Measurements from ENCODE around the gene CCNI2. TPM values are rescaled to one million over a fixed set of nuclear protein-coding genes. Genes with fewer than 3 reads are reported as not detected.

The CCNI2 gene
- not detected for total RNA-seq

- Histone ChIP-seq H3K36me3 (no peaks in the 10 kb centered on the region), H3K4me3 (peak within 1 kb of the TSS; percentile 49 to 68), H3K27ac (peak within 1 kb of the TSS in 1 of 2 donors; percentile 24), H3K9me3 (no peaks in the 10 kb centered on the region), H3K4me1 (peaks cover 3 to 4% of the 10 kb centered on the region in 2 donors), H3K27me3 (no peaks in the 10 kb centered on the region)
- TF ChIP-seq CTCF (IDR thresholded peaks at IDR 0.05), result peak in 2 of 3 experiments; percentile 28 to 46
- intact Hi-C loops (cut with DNase I), result loop anchor here (2.0 kb wide), 1 partner anchor 74 kb away; no protein-coding TSS in a partner anchor
- DNase-seq (ENCODE audit: low spot score in 2 of 2), result no peak
These were observed at the start of gene CCNI2 for GRCh38 chr5:132746954-132747615. Gene CCNI2 (plus strand): TSS chr5:132747426. CDS start chr5:132747496, 70 bp downstream.

- TF ChIP-seq CTCF (IDR thresholded peaks at IDR 0.05), result no peak
- intact Hi-C loops (cut with DNase I), result no loop called here
These were observed 42.4 kb upstream of the CCNI2 start for GRCh38 chr5:132704875-132705274.

GRCh38 chr5:132708645-132709044, 38.6 kb upstream of the CCNI2 start:
- intact Hi-C loops (cut with DNase I), result no loop called here
- Histone ChIP-seq H3K27ac (no peak overlapping the region), H3K4me3 (no peak overlapping the region)

More at GRCh38 chr5:132704875-132705274, 42.4 kb upstream of the CCNI2 start:
- H3K9me3 ChIP-seq, result no peaks in the 10 kb centered on the region
- H3K4me3 ChIP-seq, result no peak overlapping the region
- no peaks in the 10 kb centered on the region for H3K4me1 ChIP-seq
- peaks cover 9 to 27% of the 10 kb centered on the region in 2 donors for H3K36me3 ChIP-seq
- H3K27ac ChIP-seq, result no peak overlapping the region
- no peaks in the 10 kb centered on the region for H3K27me3 ChIP-seq
- no peak for DNase-seq (ENCODE audit: low spot score in 2 of 2)

GRCh38 chr5:132714456-132715307, 32.5 kb upstream of the CCNI2 start:
- H3K27me3 ChIP-seq, result no peaks in the 10 kb centered on the region
- no peak overlapping the region for H3K27ac ChIP-seq
- no peak overlapping the region for H3K4me3 ChIP-seq
- H3K9me3 ChIP-seq, result no peaks in the 10 kb centered on the region
- peak; percentile 21 to 49 (median 37) for TF ChIP-seq CTCF (IDR thresholded peaks at IDR 0.05)
- intact Hi-C loops (cut with DNase I), result loop anchor here (10.0 kb wide), 1 partner anchor 60 kb away; the partner anchor contains the start of gene IL13
- DNase-seq (ENCODE audit: low spot score in 2 of 2), result no peak
- no peaks in the 10 kb centered on the region for H3K4me1 ChIP-seq
- no peaks in the 10 kb centered on the region for H3K36me3 ChIP-seq

More at GRCh38 chr5:132708645-132709044, 38.6 kb upstream of the CCNI2 start:
- no peak for TF ChIP-seq CTCF (IDR thresholded peaks at IDR 0.05)
- H3K36me3 ChIP-seq, result peaks cover 3 to 4% of the 10 kb centered on the region in 2 donors
- no peaks in the 10 kb centered on the region for H3K27me3 ChIP-seq
- DNase-seq (ENCODE audit: low spot score in 2 of 2), result no peak
- no peaks in the 10 kb centered on the region for H3K4me1 ChIP-seq
- no peaks in the 10 kb centered on the region for H3K9me3 ChIP-seq

- no peak for TF ChIP-seq CTCF (IDR thresholded peaks at IDR 0.05)
- H3K27me3 ChIP-seq, result no peaks in the 10 kb centered on the region
- H3K27ac ChIP-seq, result no peak overlapping the region
- no peak for DNase-seq (ENCODE audit: low spot score in 2 of 2)
- no peaks in the 10 kb centered on the region for H3K9me3 ChIP-seq
- H3K4me3 ChIP-seq, result no peak overlapping the region
- intact Hi-C loops (cut with DNase I), result loop anchor here (10.0 kb wide), 1 partner anchor 64 kb away; the partner anchor contains the start of gene IL13
- H3K36me3 ChIP-seq, result peaks cover 0 to 5% of the 10 kb centered on the region in 2 donors
- no peaks in the 10 kb centered on the region for H3K4me1 ChIP-seq
These were observed 28.5 kb upstream of the CCNI2 start for GRCh38 chr5:132718544-132719312.

All from ascending aorta (tissue), 2 donors.